CD14-positive monocyte (primary cell): ENCODE results near the gene ACVR1. TPM values are rescaled to one million over a fixed set of nuclear protein-coding genes. Genes with fewer than 3 reads are reported as not detected.
A peak's percentile ranks its signal among the peaks of the same experiment; 100 is the strongest.

Source experiments
- DNase-seq, 3 donors: peaks; one replicate each; pipeline ENCODE4 v3.0.0-alpha.2; 2011 to 2022
- H2AFZ ChIP-seq: 2 replicates; pipeline ENCODE4 v1.6.0; 2012; ENCODE audit warnings: mild to moderate bottlenecking, low read depth, low read length, inconsistent platforms; ENCODE audit not compliant: insufficient read depth, poor library complexity, severe bottlenecking
- H3K27ac ChIP-seq, 2 donors: 1 replicate in 1 of 2; 2 replicates in 1 of 2; pipeline ENCODE4 v1.5.1; 2012 to 2013; ENCODE audit warnings: low read length in 2 of 2, control low read depth in 1 of 2, inconsistent platforms in 1 of 2, low read depth in 1 of 2, mild to moderate bottlenecking in 1 of 2
- H3K27me3 ChIP-seq, 2 donors: one replicate each; pipeline versions ENCODE4 v1.6.0 to v1.6.1; 2011 to 2013; ENCODE audit warnings: low read length in 2 of 2; ENCODE audit not compliant: control insufficient read depth in 2 of 2, insufficient read depth in 2 of 2
- H3K36me3 ChIP-seq, 2 donors: replicated peaks in 1 of 2; 1 replicate in 1 of 2; 2 replicates in 1 of 2; pipeline versions ENCODE4 v1.5.1 to v1.6.1; 2012 to 2013; ENCODE audit warnings: low read length in 2 of 2, control low read depth in 1 of 2, inconsistent platforms in 1 of 2, mild to moderate bottlenecking in 1 of 2; ENCODE audit not compliant: insufficient read depth in 2 of 2, control insufficient read depth in 1 of 2
- H3K4me1 ChIP-seq, 2 donors: 1 replicate in 1 of 2; 2 replicates in 1 of 2; pipeline versions ENCODE4 v1.5.1 to v1.6.1; 2012 to 2013; ENCODE audit warnings: low read length in 2 of 2, control low read depth in 1 of 2, inconsistent platforms in 1 of 2, mild to moderate bottlenecking in 1 of 2, moderate library complexity in 1 of 2; ENCODE audit not compliant: insufficient read depth in 2 of 2, control insufficient read depth in 1 of 2
- H3K4me2 ChIP-seq: replicated peaks from 2 replicates; pipeline ENCODE3; 2012; ENCODE audit warnings: low read length, moderate library complexity, mild to moderate bottlenecking; ENCODE audit not compliant: poor library complexity, severe bottlenecking; ENCODE audit errors: extremely low read depth
- H3K4me3 ChIP-seq, 3 experiments: fragments of 200-600 bp in 1 of 3; sonication (generic) in 1 of 3; replicated peaks in 1 of 3; 1 replicate in 2 of 3; 2 replicates in 1 of 3; pipeline ENCODE4 v1.5.1; 2011 to 2013; ENCODE audit warnings: low read length in 3 of 3, mild to moderate bottlenecking in 3 of 3, control low read depth in 2 of 3, low read depth in 2 of 3, inconsistent platforms in 1 of 3, moderate library complexity in 1 of 3
- H3K79me2 ChIP-seq: 2 replicates; pipeline ENCODE4 v1.6.0; 2012; ENCODE audit warnings: mild to moderate bottlenecking, control low read depth, inconsistent platforms, low read length, moderate library complexity; ENCODE audit not compliant: insufficient read depth
- H3K9ac ChIP-seq: 2 replicates; pipeline ENCODE4 v1.6.0; 2017; ENCODE audit warnings: low read length, mild to moderate bottlenecking; ENCODE audit not compliant: insufficient read depth, poor library complexity, severe bottlenecking
- H3K9me3 ChIP-seq, 2 donors: replicated peaks in 1 of 2; 1 replicate in 1 of 2; 2 replicates in 1 of 2; pipeline versions ENCODE4 v1.5.1 to v1.6.1; 2012 to 2013; ENCODE audit warnings: low read length in 2 of 2, control low read depth in 1 of 2; ENCODE audit not compliant: control insufficient read depth in 1 of 2, insufficient read depth in 1 of 2
- H4K20me1 ChIP-seq: 2 replicates; pipeline ENCODE4 v1.6.0; 2012; ENCODE audit warnings: mild to moderate bottlenecking, low read length, control low read depth, moderate library complexity; ENCODE audit not compliant: insufficient read depth
- H3K27ac Mint-ChIP-seq, 7 donors: one replicate each; pipeline ENCODE4 v1.8.0; 2020; ENCODE audit warnings: mild to moderate bottlenecking in 7 of 7, mixed read lengths in 7 of 7, moderate library complexity in 6 of 7, inconsistent platforms in 2 of 7
- H3K27me3 Mint-ChIP-seq, 3 donors: one replicate each; pipeline ENCODE4 v1.8.0; 2021 to 2022; ENCODE audit warnings: low read depth in 3 of 3, mild to moderate bottlenecking in 3 of 3, mixed read lengths in 3 of 3, moderate library complexity in 3 of 3, inconsistent platforms in 1 of 3
- H3K36me3 Mint-ChIP-seq, 2 donors: one replicate each; pipeline ENCODE4 v1.8.0; 2020; ENCODE audit warnings: mixed read lengths in 2 of 2, inconsistent platforms in 1 of 2, mild to moderate bottlenecking in 1 of 2
- H3K4me1 Mint-ChIP-seq: one replicate; pipeline ENCODE4 v1.8.0; 2020; ENCODE audit warnings: mild to moderate bottlenecking, mixed read lengths
- H3K4me3 Mint-ChIP-seq, 2 donors: one replicate each; pipeline ENCODE4 v1.8.0; 2020; ENCODE audit warnings: mild to moderate bottlenecking in 2 of 2, mixed read lengths in 2 of 2, moderate library complexity in 1 of 2
- H3K9me3 Mint-ChIP-seq, 7 donors: one replicate each; pipeline ENCODE4 v1.8.0; 2020 to 2022; ENCODE audit warnings: mixed read lengths in 7 of 7, mild to moderate bottlenecking in 6 of 7, moderate library complexity in 6 of 7, inconsistent platforms in 2 of 7
- WGBS: methylation state at CpG from one replicate; pipeline ENCODE4 v1.1.5; 2013; ENCODE audit warnings: missing lambda C conversion rate; ENCODE audit not compliant: insufficient coverage; 5-methylcytosine and 5-hydroxymethylcytosine counted together
- intact Hi-C, 2 donors: fragments of 100-400 bp; cut with micrococcal nuclease; formaldehyde crosslinking; loops; one replicate each; pipeline versions ENCODE4 v1.15.0 to v1.15.1; 2023
- polyA plus RNA-seq, 3 donors: library from polyadenylated mRNA; depleted of rRNA in 1 of 3; unstranded in 2 of 3; stranded (reverse) in 1 of 3; fragments of 300-500 nt in 2 of 3; fragments of >200 nt in 1 of 3; fragmentation: Illumina TruSeq in 2 of 3; gene quantifications; 1 replicate in 2 of 3; 2 replicates in 1 of 3; pipeline ENCODE4 v1.2.3, GENCODE V29; 2012 to 2021
- TF ChIP-seq, protein P1 (sequence below): fragments of 200-600 bp; IDR thresholded peaks from one replicate; pipeline ENCODE4 v1.8.0; 2022; ENCODE audit warnings: antibody characterized with exemption, mild to moderate bottlenecking

Gene ACVR1
- polyA plus RNA-seq, 3 donors, result 2.8 to 13.4 (median 4.9) TPM

GRCh38 chr2:157895531-157895930 is 19.4 kb upstream of the ACVR1 start:
- no peak overlapping the region for H3K27ac ChIP-seq

DNA sequence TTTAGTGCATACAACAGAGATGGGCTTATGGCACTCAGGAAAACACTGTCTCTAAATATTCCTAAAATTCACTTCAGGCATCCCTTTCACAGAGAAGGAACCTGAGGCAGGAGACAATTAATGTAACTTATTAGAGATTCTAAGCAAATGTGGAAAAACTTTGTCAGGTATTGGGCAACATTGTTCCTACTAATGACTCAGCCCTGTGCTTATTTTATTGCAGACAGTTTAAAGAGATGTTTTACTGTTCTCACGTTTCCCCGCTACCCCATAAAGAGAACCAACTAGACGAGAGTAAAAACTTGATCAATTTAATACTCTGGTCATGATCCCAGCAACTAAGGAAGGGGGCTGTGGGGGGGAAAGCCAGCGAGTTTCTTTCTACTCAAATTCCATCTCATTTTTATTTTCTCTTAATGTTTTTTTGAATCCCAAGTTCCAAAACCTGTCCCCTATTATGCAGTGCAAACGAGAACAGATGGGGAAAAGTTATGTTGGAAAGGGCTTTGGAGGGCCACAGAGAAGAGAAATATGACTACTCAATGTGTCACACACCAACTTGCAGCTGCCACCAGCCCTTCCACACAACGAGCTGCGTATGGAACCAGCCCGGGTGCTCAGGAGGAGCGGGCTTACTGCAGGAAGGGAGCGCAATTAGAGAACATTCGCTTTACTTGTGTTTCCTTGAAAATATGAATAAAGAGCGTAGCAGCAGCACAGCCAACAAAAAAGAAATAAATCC is 18.7 kb upstream of the ACVR1 start:
- H3K4me1 Mint-ChIP-seq, result peaks cover 29% of the 10 kb centered on the region
- Histone ChIP-seq H3K4me2 (no peak overlapping the region), H4K20me1 (no peaks in the 10 kb centered on the region), H3K36me3 (no peaks in the 10 kb centered on the region), H2AFZ (no peak overlapping the region), H3K4me1 (peaks cover 21 to 22% of the 10 kb centered on the region in 2 donors), H3K79me2 (no peaks in the 10 kb centered on the region), H3K9me3 (no peaks in the 10 kb centered on the region), H3K9ac (no peak overlapping the region), H3K27me3 (no peaks in the 10 kb centered on the region), H3K27ac (no peak overlapping the region), H3K4me3 (no peak overlapping the region)
- H3K9me3 Mint-ChIP-seq, result no peaks in the 10 kb centered on the region
- no peak overlapping the region for H3K4me3 Mint-ChIP-seq
- peak overlapping the region in 1 of 7 donors; percentile 42 for H3K27ac Mint-ChIP-seq
- intact Hi-C loops, result no loop called here
- TF ChIP-seq, protein P1, sequence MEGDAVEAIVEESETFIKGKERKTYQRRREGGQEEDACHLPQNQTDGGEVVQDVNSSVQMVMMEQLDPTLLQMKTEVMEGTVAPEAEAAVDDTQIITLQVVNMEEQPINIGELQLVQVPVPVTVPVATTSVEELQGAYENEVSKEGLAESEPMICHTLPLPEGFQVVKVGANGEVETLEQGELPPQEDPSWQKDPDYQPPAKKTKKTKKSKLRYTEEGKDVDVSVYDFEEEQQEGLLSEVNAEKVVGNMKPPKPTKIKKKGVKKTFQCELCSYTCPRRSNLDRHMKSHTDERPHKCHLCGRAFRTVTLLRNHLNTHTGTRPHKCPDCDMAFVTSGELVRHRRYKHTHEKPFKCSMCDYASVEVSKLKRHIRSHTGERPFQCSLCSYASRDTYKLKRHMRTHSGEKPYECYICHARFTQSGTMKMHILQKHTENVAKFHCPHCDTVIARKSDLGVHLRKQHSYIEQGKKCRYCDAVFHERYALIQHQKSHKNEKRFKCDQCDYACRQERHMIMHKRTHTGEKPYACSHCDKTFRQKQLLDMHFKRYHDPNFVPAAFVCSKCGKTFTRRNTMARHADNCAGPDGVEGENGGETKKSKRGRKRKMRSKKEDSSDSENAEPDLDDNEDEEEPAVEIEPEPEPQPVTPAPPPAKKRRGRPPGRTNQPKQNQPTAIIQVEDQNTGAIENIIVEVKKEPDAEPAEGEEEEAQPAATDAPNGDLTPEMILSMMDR, result no peak
- WGBS, result 97% methylated on average over 7 of the region's 12 CpGs
- H3K36me3 Mint-ChIP-seq, result no peaks in the 10 kb centered on the region
- peaks cover 0 to 2% (median 2%) of the 10 kb centered on the region in 3 donors for H3K27me3 Mint-ChIP-seq
- DNase-seq, result peak; percentile 17 to 74 (median 55)

More at GRCh38 chr2:157895531-157895930, 19.4 kb upstream of the ACVR1 start:
- TF ChIP-seq, protein P1, result no peak
- no peak for DNase-seq
- H3K4me1 ChIP-seq, result peaks cover 21 to 22% of the 10 kb centered on the region in 2 donors
- H2AFZ ChIP-seq, result no peak overlapping the region
- H3K4me3 ChIP-seq, result no peak overlapping the region
- Mint-ChIP-seq H3K27me3 (peaks cover 0 to 2% (median 2%) of the 10 kb centered on the region in 3 donors), H3K9me3 (no peaks in the 10 kb centered on the region), H3K36me3 (no peaks in the 10 kb centered on the region), H3K4me3 (no peak overlapping the region), H3K27ac (no peak overlapping the region), H3K4me1 (peaks cover 29% of the 10 kb centered on the region)
- no peaks in the 10 kb centered on the region for H3K9me3 ChIP-seq
- H3K36me3 ChIP-seq, result no peaks in the 10 kb centered on the region
- no peaks in the 10 kb centered on the region for H3K27me3 ChIP-seq
- no CpG with 5 or more reads among the region's 2 CpGs for WGBS
- no peaks in the 10 kb centered on the region for H4K20me1 ChIP-seq
- H3K9ac ChIP-seq, result no peak overlapping the region
- no peak overlapping the region for H3K4me2 ChIP-seq
- no peaks in the 10 kb centered on the region for H3K79me2 ChIP-seq
- intact Hi-C loops, result no loop called here
